GM21576 (cell line): ENCODE data around the gene RAD51AP2.

ENCODE experiments used
- ATAC-seq: cut with Tn5 transposase; IDR thresholded peaks from one replicate; pipeline ENCODE4 v1.9.1; 2021; ENCODE audit warnings: mild to moderate bottlenecking, moderate library complexity; ENCODE audit not compliant: unreplicated experiment

Gene RAD51AP2

GRCh38 chr2:17471979-17472378 lies 46.3 kb downstream of the RAD51AP2 start:
- ATAC-seq = no peak

DNA sequence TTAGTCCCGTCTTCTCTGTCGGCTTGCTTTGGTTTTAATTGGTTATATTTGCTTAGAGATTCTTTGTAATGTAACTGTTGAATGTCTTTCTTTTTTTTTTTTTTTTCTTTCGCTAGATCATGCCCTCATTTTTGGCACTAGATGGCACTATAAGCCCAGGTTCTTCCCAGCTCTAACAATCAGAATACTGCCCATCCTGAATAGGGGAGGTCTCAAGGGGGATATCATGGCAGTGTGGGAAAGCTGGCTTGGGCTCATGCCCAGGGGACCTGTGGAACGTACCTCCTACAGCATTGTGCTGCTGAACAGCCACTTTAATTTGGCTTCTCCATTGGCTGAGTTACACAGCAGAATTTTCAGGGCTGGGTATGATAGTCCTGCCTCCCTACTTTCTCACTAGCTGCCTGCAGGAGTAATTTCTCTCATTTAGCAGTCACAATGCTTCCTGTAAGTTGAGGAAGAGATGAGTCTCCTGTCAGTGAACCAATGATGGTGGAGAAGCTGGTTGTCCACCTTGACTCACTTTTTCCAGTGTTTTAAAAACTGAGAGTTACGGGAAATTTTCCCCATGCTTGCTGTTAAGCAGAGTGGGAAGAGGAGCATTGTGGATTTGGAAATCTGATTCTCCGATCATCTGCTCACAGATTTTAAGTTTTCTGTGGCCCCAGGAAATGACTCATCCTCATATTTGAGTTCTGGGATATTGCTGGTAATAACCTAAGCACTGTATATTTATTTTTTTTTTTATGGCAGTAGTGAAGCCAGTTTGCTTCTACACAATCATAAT lies 47.2 kb downstream of the RAD51AP2 start:
- no peak for ATAC-seq

GRCh38 chr2:17461087-17461475 lies 57.2 kb downstream of the RAD51AP2 start:
- no peak for ATAC-seq
